Memory B cell (primary cell): ENCODE results near the gene CA12.
"Not testable (repeated sequence)": the region's sequence is repeated elsewhere in the genome, so short reads cannot be mapped to it uniquely, and the experiment has no call there.

Source experiments
- ATAC-seq: fragments of 150-1000 bp; cut with Tn5 transposase; 2 replicates; pipeline ENCODE4 v1.10.0; 2021; ENCODE audit warnings: low read depth, mild to moderate bottlenecking, moderate library complexity
- DNase-seq, 2 donors: peaks; one replicate each; pipeline ENCODE4 v3.0.0; 2022; ENCODE audit warnings: low spot score in 2 of 2
- H3K27ac Mint-ChIP-seq: one replicate; pipeline ENCODE4 v1.8.0; 2022; ENCODE audit warnings: mild to moderate bottlenecking, moderate library complexity, mixed read lengths
- H3K27me3 Mint-ChIP-seq: one replicate; pipeline ENCODE4 v1.8.0; 2022; ENCODE audit warnings: mixed read lengths
- H3K36me3 Mint-ChIP-seq: one replicate; pipeline ENCODE4 v1.8.0; 2022; ENCODE audit warnings: mild to moderate bottlenecking, mixed read lengths
- H3K4me1 Mint-ChIP-seq: one replicate; pipeline ENCODE4 v1.8.0; 2022; ENCODE audit warnings: mixed read lengths
- H3K4me3 Mint-ChIP-seq: one replicate; pipeline ENCODE4 v1.8.0; 2022; ENCODE audit warnings: mild to moderate bottlenecking, moderate library complexity, mixed read lengths
- H3K9me3 Mint-ChIP-seq: one replicate; pipeline ENCODE4 v1.8.0; 2022; ENCODE audit warnings: mixed read lengths

CA12 gene

DNA sequence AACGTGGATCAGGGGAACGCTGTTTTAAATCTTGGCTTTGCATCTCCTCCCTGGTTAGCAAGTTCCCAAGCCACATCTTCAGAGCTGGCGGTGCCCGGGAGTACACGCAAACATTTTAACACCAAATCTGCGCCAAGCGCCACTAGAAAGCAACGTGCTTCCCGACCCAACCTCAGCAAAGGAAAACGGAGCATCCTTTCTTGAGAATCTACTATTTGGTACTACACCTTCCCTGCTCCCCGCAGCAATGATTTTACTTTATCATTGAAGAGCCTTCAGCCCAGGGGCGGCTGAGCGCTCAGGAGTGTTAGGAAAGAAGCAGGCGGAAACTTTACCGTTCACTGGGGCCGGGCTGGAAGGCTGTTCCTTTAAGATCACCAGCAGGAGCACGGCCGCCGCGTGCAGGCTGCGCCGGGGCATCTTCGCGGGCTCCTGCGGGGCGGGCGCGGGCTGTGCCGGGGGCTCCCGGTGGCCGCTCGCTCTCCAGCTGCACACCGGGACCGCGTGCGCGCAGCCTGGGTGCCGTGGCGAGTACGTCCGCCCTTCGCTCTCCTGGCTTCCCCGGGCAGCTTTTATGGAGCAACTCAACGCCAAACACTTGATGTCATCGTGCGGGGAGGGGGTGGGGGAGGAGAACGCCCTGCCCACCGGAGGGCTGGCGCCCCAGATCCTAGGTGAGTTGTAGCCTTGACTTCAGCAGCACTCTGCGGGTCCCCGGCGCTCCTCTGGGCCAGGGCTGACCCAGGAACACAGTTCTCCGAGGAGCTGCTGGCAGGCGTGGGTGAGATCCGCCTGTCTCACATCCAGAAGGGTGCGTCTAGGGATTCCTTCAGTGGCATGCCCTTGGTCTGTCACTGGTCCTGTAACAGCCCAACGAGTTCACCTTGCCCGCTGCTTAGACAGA, at the start of gene CA12:
CA12 (minus strand) TSS at position 546 of the 904 bp plus-strand sequence; CDS start at position 420, 126 bp downstream.
- Mint-ChIP-seq H3K9me3 (no peaks in the 10 kb centered on the region), H3K27ac (no peak within 1 kb of the TSS), H3K27me3 (peaks cover 27% of the 10 kb centered on the region), H3K4me1 (peaks cover 6% of the 10 kb centered on the region), H3K36me3 (no peaks in the 10 kb centered on the region), H3K4me3 (peak within 1 kb of the TSS; percentile 33)
- peak; percentile 45 for ATAC-seq
- no peak for DNase-seq

- H3K27me3 Mint-ChIP-seq, result peaks cover 14% of the 10 kb centered on the region
- no peak overlapping the region for H3K4me3 Mint-ChIP-seq
- peaks cover 2% of the 10 kb centered on the region for H3K36me3 Mint-ChIP-seq
- no peak overlapping the region for H3K27ac Mint-ChIP-seq
- H3K9me3 Mint-ChIP-seq, result peaks cover 2% of the 10 kb centered on the region
- DNase-seq, result no peak
- ATAC-seq, result no peak
- no peaks in the 10 kb centered on the region for H3K4me1 Mint-ChIP-seq
Measured at GRCh38 chr15:63430766-63431451, 49.3 kb upstream of the CA12 start.

DNA sequence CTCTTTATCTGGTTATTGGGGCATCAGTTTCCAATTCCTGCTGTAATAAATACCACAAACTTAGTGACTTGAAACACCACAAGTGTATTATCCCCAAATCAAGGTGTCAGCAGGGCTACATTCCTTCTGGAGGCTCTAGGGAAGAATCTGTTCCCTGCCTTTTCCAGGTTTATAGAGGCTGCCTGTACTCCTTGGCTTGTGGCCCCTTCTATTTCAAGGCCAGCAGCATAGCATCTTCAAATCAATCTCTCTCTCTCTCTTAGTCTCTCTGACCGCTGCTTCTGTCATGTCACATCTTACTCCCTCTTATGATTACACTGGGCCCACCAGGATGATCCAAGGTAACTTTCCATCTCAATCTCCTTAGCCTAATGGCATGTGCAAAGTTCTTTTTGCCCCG, 44.9 kb upstream of the CA12 start:
- H3K4me1 Mint-ChIP-seq, result no peaks in the 10 kb centered on the region
- H3K4me3 Mint-ChIP-seq, result no peak overlapping the region
- no peak for ATAC-seq
- H3K9me3 Mint-ChIP-seq, result peaks cover 2% of the 10 kb centered on the region
- peaks cover 3% of the 10 kb centered on the region for H3K27me3 Mint-ChIP-seq
- no peak overlapping the region for H3K27ac Mint-ChIP-seq
- no peak for DNase-seq
- peaks cover 2% of the 10 kb centered on the region for H3K36me3 Mint-ChIP-seq

DNA sequence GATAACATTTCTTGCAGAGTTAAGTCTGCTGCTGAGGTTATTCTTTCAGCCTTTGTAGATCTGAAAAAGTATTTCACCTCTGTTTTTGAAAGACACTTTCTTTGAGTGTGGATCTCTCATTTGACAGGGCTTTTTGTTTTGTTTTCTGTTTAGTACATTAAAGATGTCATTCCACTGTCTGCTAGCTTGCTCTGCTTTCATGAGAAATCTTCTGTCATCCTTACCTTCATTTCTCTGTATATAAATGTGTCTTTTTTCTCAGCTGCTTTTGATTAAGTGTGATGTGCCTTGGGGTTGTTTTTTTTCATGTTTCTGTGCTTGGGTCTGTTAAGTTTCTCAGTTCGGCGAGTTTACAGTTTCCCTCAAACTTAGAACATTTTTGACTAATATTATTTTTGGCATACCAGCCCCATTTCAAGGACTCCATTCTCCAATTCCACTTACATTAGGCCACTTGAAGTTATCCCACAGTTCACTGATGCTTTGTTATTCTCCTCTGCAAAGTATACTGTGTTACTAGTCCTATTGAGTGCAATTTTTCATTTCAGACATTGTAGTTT, 43.9 kb upstream of the CA12 start:
- DNase-seq (no peak), ATAC-seq (no peak)
- no peak overlapping the region for H3K27ac Mint-ChIP-seq
- H3K9me3 Mint-ChIP-seq, result peaks cover 2% of the 10 kb centered on the region
- H3K27me3 Mint-ChIP-seq, result peaks cover 3% of the 10 kb centered on the region
- H3K36me3 Mint-ChIP-seq, result peaks cover 2% of the 10 kb centered on the region
- H3K4me1 Mint-ChIP-seq, result no peaks in the 10 kb centered on the region
- H3K4me3 Mint-ChIP-seq, result no peak overlapping the region

- peaks cover 3% of the 10 kb centered on the region for H3K27me3 Mint-ChIP-seq
Measured at GRCh38 chr15:63422891-63423590, 41.4 kb upstream of the CA12 start.

GRCh38 chr15:63421433-63421832, 39.8 kb upstream of the CA12 start:
- peaks cover 2% of the 10 kb centered on the region for H3K9me3 Mint-ChIP-seq
- H3K4me1 Mint-ChIP-seq, result no peaks in the 10 kb centered on the region
- no peak overlapping the region for H3K4me3 Mint-ChIP-seq
- ATAC-seq (no peak), DNase-seq (no peak)
- no peak overlapping the region for H3K27ac Mint-ChIP-seq
- H3K36me3 Mint-ChIP-seq, result no peaks in the 10 kb centered on the region
- no peaks in the 10 kb centered on the region for H3K27me3 Mint-ChIP-seq

More at GRCh38 chr15:63422891-63423590, 41.4 kb upstream of the CA12 start:
- no peak overlapping the region for H3K4me3 Mint-ChIP-seq
- peaks cover 2% of the 10 kb centered on the region for H3K9me3 Mint-ChIP-seq
- DNase-seq, result no peak
- H3K4me1 Mint-ChIP-seq, result no peaks in the 10 kb centered on the region
- no peak overlapping the region for H3K27ac Mint-ChIP-seq
- ATAC-seq, result no peak
- peaks cover 2% of the 10 kb centered on the region for H3K36me3 Mint-ChIP-seq

- Mint-ChIP-seq H3K4me3 (no peak overlapping the region), H3K27ac (no peak overlapping the region)
Measured at GRCh38 chr15:63420333-63420747, 38.7 kb upstream of the CA12 start.

DNA sequence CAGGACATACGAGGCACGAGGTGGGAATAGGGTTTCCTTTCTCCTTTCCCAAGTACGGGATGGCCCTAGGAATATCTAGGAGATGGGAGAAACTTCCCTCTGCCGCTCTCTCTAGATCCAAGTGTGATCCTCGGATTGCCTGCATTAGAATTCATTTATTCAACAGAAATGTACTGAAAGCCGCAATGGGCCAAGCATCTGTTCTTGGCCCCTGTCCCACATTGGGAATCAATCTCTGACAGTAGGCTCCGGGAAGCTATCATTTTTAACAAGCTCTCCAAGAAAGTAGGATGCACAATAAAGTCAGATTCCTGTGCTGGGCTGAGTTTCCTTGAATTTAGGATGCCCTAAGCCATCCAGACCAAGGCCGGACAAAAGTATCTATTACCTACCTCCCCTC, 37.2 kb upstream of the CA12 start:
- peaks cover 2% of the 10 kb centered on the region for H3K9me3 Mint-ChIP-seq
- DNase-seq (no peak), ATAC-seq (no peak)
- no peaks in the 10 kb centered on the region for H3K4me1 Mint-ChIP-seq
- no peaks in the 10 kb centered on the region for H3K27me3 Mint-ChIP-seq
- no peaks in the 10 kb centered on the region for H3K36me3 Mint-ChIP-seq
- no peak overlapping the region for H3K27ac Mint-ChIP-seq
- H3K4me3 Mint-ChIP-seq, result no peak overlapping the region

More at GRCh38 chr15:63420333-63420747, 38.7 kb upstream of the CA12 start:
- H3K4me1 Mint-ChIP-seq, result no peaks in the 10 kb centered on the region
- no peak for ATAC-seq
- no peaks in the 10 kb centered on the region for H3K27me3 Mint-ChIP-seq
- H3K36me3 Mint-ChIP-seq, result no peaks in the 10 kb centered on the region
- H3K9me3 Mint-ChIP-seq, result peaks cover 2% of the 10 kb centered on the region
- no peak for DNase-seq

- no peak overlapping the region for H3K27ac Mint-ChIP-seq
- no peaks in the 10 kb centered on the region for H3K4me1 Mint-ChIP-seq
- no peak for DNase-seq
- no peaks in the 10 kb centered on the region for H3K36me3 Mint-ChIP-seq
- no peak overlapping the region for H3K4me3 Mint-ChIP-seq
- H3K27me3 Mint-ChIP-seq, result peaks cover under 1% of the 10 kb centered on the region
- peaks cover 2% of the 10 kb centered on the region for H3K9me3 Mint-ChIP-seq
- no peak for ATAC-seq
Measured at GRCh38 chr15:63417721-63418120, 36.1 kb upstream of the CA12 start.

DNA sequence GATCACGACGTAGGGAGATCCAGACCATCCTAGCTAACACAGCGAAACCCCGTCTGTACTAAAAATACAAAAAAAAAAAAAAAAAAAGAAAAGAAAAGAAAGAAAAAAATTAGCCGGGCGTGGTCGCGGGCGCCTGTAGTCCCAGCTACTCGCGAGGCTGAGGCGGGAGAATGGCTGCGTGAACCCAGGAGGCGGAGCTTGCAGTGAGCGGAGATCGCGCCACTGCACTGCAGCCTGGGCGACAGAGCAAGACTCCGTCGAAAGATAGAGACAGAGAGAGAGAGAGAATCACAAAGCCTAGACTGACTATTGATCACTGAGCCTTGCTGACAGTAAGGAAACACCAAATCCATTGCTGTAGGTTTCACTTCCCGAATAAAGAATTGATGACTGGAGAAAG, 35.6 kb upstream of the CA12 start:
- not testable (repeated sequence) for H3K4me1 Mint-ChIP-seq, ATAC-seq, H3K4me3 Mint-ChIP-seq, H3K9me3 Mint-ChIP-seq, H3K27ac Mint-ChIP-seq, H3K36me3 Mint-ChIP-seq, H3K27me3 Mint-ChIP-seq, DNase-seq

DNA sequence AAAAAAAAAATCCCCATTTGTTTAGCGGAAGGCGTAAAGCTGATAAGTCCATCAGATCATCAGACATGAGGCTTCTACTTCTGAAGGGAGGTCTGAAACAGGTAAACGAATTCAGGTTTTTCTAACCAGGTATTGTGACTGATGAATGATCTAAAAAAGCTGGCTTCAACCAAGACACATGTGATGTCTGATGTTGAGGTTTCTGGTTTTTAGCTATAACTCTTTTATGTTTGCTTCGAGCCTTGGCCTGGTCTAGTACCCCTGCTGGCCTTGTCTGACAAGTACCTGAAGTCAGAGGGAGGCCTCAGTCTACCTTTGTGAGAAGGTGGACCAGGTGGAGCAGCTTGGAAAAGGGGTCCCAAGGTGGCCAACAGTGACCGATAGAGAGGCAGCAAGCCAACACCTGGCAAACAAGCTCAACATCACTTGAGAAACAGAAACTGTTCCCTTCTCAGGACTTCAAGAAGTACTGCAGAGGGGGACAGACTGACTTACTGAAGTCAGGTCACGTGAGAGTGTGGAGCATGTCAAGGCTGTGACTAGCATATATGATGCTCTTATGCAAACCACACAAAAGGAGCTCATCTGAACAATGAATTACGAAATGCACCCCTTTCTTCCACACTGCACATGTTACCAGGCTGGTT, 33.0 kb upstream of the CA12 start:
- no peak overlapping the region for H3K27ac Mint-ChIP-seq
- ATAC-seq, result no peak
- H3K9me3 Mint-ChIP-seq, result peaks cover 2% of the 10 kb centered on the region
- H3K4me3 Mint-ChIP-seq, result no peak overlapping the region
- no peaks in the 10 kb centered on the region for H3K36me3 Mint-ChIP-seq
- H3K27me3 Mint-ChIP-seq, result peaks cover 8% of the 10 kb centered on the region
- no peaks in the 10 kb centered on the region for H3K4me1 Mint-ChIP-seq
- DNase-seq, result no peak

- H3K9me3 Mint-ChIP-seq, result peaks cover 2% of the 10 kb centered on the region
- peaks cover 8% of the 10 kb centered on the region for H3K27me3 Mint-ChIP-seq
- ATAC-seq, result no peak
- no peaks in the 10 kb centered on the region for H3K4me1 Mint-ChIP-seq
- H3K36me3 Mint-ChIP-seq, result no peaks in the 10 kb centered on the region
- H3K4me3 Mint-ChIP-seq, result no peak overlapping the region
- no peak overlapping the region for H3K27ac Mint-ChIP-seq
- DNase-seq, result no peak
Measured at GRCh38 chr15:63412551-63412950, 30.9 kb upstream of the CA12 start.

- Mint-ChIP-seq H3K27ac (no peak overlapping the region), H3K9me3 (peaks cover under 1% of the 10 kb centered on the region), H3K4me3 (no peak overlapping the region), H3K4me1 (no peaks in the 10 kb centered on the region), H3K36me3 (no peaks in the 10 kb centered on the region), H3K27me3 (peaks cover 8% of the 10 kb centered on the region)
- DNase-seq (no peak), ATAC-seq (no peak)
Measured at GRCh38 chr15:63411866-63412265, 30.2 kb upstream of the CA12 start.
